SK-N-SH (cell line): ENCODE measurements around the gene TCEAL9. TPM values are rescaled to one million over a fixed set of nuclear protein-coding genes. Genes with fewer than 3 reads are reported as not detected.

ENCODE experiments used
- CTCF ChIA-PET: fragments of 300-600, 350-600 bp; formaldehyde crosslinking; extraction: SDS; loops from one replicate; lab custom pipeline; 2021; lab: Yijun Ruan, JAX
- POLR2A ChIA-PET: fragments of 350-600 bp; sonication (Branson Sonifier 250); formaldehyde crosslinking; extraction: SDS; loops from one replicate; lab custom pipeline; 2020; ENCODE audit warnings: antibody characterized with exemption, inconsistent platforms; lab: Yijun Ruan, JAX
- DNase-seq: peaks from one replicate; pipeline ENCODE4 v3.0.0; 2012
- H2AFZ ChIP-seq: fragments of 200-600 bp; sonication (generic); 2 replicates; pipeline ENCODE4 v1.8.1; 2016; ENCODE audit warnings: antibody characterized with exemption, mild to moderate bottlenecking, low read depth
- H3F3A ChIP-seq: fragments of 200-600 bp; sonication (generic); replicated peaks from 2 replicates; pipeline ENCODE3; 2016; ENCODE audit warnings: antibody characterized with exemption, mild to moderate bottlenecking; ENCODE audit not compliant: insufficient read depth
- H3K27ac ChIP-seq, 2 experiments: fragments of 200-500 bp in 1 of 2; fragments of 200-600 bp in 1 of 2; sonication (Bioruptor generic) in 1 of 2; sonication (generic), shearing (Covaris generic) in 1 of 2; 2 replicates each; pipeline versions ENCODE4 v1.5.1 to v1.6.1; 2014 to 2016; ENCODE audit warnings: low read depth in 2 of 2, inconsistent platforms in 1 of 2, low read length in 1 of 2, mild to moderate bottlenecking in 1 of 2, mixed read lengths in 1 of 2
- H3K27me3 ChIP-seq: fragments of 200-600 bp; sonication (generic), shearing (Covaris generic); 2 replicates; pipeline ENCODE4 v1.6.1; 2016; ENCODE audit warnings: mixed run types; ENCODE audit not compliant: insufficient read depth
- H3K36me3 ChIP-seq, 2 experiments: fragments of 200-500 bp in 1 of 2; fragments of 200-600 bp in 1 of 2; sonication (Bioruptor generic) in 1 of 2; sonication (generic) in 1 of 2; replicated peaks in 1 of 2; 2 replicates each; pipeline versions ENCODE3 to v1.5.1; 2014 to 2016; ENCODE audit warnings: low read length in 1 of 2, mild to moderate bottlenecking in 1 of 2; ENCODE audit not compliant: insufficient read depth in 2 of 2, control insufficient read depth in 1 of 2
- H3K4me1 ChIP-seq, 2 experiments: fragments of 200-500 bp in 1 of 2; fragments of 200-600 bp in 1 of 2; sonication (Bioruptor generic) in 1 of 2; sonication (generic), shearing (Covaris generic) in 1 of 2; 2 replicates each; pipeline versions ENCODE4 v1.5.1 to v1.6.1; 2014 to 2016; ENCODE audit warnings: low read depth in 1 of 2, low read length in 1 of 2, mixed run types in 1 of 2; ENCODE audit not compliant: insufficient read depth in 2 of 2, control insufficient read depth in 1 of 2
- H3K4me2 ChIP-seq: fragments of 200-600 bp; sonication (generic), shearing (Covaris generic); 2 replicates; pipeline ENCODE4 v1.6.1; 2017; ENCODE audit warnings: mixed run types
- H3K4me3 ChIP-seq, 2 experiments: fragments of 200-500 bp in 1 of 2; fragments of 200-600 bp in 1 of 2; sonication (Bioruptor generic) in 1 of 2; sonication (generic), shearing (Covaris generic) in 1 of 2; 2 replicates each; pipeline versions ENCODE4 v1.5.1 to v1.8.1; 2014 to 2016; ENCODE audit warnings: low read depth in 2 of 2, inconsistent platforms in 1 of 2, low read length in 1 of 2, mild to moderate bottlenecking in 1 of 2, mixed read lengths in 1 of 2, moderate library complexity in 1 of 2
- H3K79me2 ChIP-seq: fragments of 200-600 bp; sonication (generic); 2 replicates; pipeline ENCODE4 v1.8.1; 2017; ENCODE audit warnings: mild to moderate bottlenecking; ENCODE audit not compliant: insufficient read depth
- H3K9ac ChIP-seq: fragments of 200-600 bp; sonication (generic); 2 replicates; pipeline ENCODE4 v1.6.1; 2017; ENCODE audit warnings: mixed run types
- H3K9me2 ChIP-seq: fragments of 200-600 bp; sonication (generic); 2 replicates; pipeline ENCODE4 v1.6.1; 2017; ENCODE audit warnings: mixed run types
- H3K9me3 ChIP-seq: fragments of 200-600 bp; sonication (generic); 2 replicates; pipeline ENCODE4 v1.6.1; 2017; ENCODE audit warnings: mixed run types, mild to moderate bottlenecking, moderate library complexity
- H4K20me1 ChIP-seq: fragments of 200-600 bp; sonication (generic); 2 replicates; pipeline ENCODE4 v1.6.1; 2017; ENCODE audit warnings: mild to moderate bottlenecking, mixed run types; ENCODE audit not compliant: insufficient read depth
- CHD2 ChIP-seq: fragments of 150-350 bp; IDR thresholded peaks from 2 replicates; pipeline ENCODE4 v1.6.1; 2018; ENCODE audit warnings: low read length; ENCODE audit not compliant: partially characterized antibody
- ELF1 ChIP-seq: IDR thresholded peaks from 2 replicates; pipeline ENCODE4 v1.4.0; 2012
- EP300 ChIP-seq, 2 experiments: IDR thresholded peaks; 2 replicates each; pipeline versions ENCODE4 v1.4.0 to v1.6.1; 2012; ENCODE audit warnings: borderline replicate concordance in 1 of 2, low read depth in 1 of 2, low read length in 1 of 2
- FOSL2 ChIP-seq: IDR thresholded peaks from 2 replicates; pipeline ENCODE4 v1.4.0; 2012; ENCODE audit warnings: low read depth, mild to moderate bottlenecking, moderate library complexity, borderline replicate concordance
- GABPA ChIP-seq: IDR thresholded peaks from 2 replicates; pipeline ENCODE4 v1.4.0; 2012; ENCODE audit warnings: low read depth, mild to moderate bottlenecking
- GATA2 ChIP-seq: sonication (generic); formaldehyde crosslinking; IDR thresholded peaks from 2 replicates; pipeline ENCODE4 v1.5.0; 2020; ENCODE audit warnings: mild to moderate bottlenecking, missing genetic modification reagents
- MXI1 ChIP-seq: IDR thresholded peaks from 2 replicates; pipeline ENCODE4 v1.6.1; 2012; ENCODE audit warnings: mild to moderate bottlenecking, low read depth, low read length, improper control_type of control experiment
- NFIC ChIP-seq: IDR thresholded peaks from 2 replicates; pipeline ENCODE4 v1.4.0; 2012; ENCODE audit warnings: borderline replicate concordance
- POLR2AphosphoS5 ChIP-seq: IDR thresholded peaks from 2 replicates; pipeline ENCODE4 v1.6.1; 2012; ENCODE audit warnings: low read depth, low read length
- RCOR1 ChIP-seq: fragments of 150-350 bp; IDR thresholded peaks from 2 replicates; pipeline ENCODE4 v1.6.1; 2017; ENCODE audit warnings: antibody characterized with exemption, low read length
- RFX5 ChIP-seq: IDR thresholded peaks from 2 replicates; pipeline ENCODE4 v1.6.1; 2012; ENCODE audit warnings: mild to moderate bottlenecking, improper control_type of control experiment, low read length
- SMC3 ChIP-seq: IDR thresholded peaks from 2 replicates; pipeline ENCODE4 v1.6.1; 2012; ENCODE audit warnings: low read depth, low read length, improper control_type of control experiment
- TAF1 ChIP-seq: IDR thresholded peaks from 2 replicates; pipeline ENCODE4 v1.6.1; 2012; ENCODE audit warnings: low read depth, mild to moderate bottlenecking, low read length, moderate library complexity, borderline replicate concordance
- WGBS: methylation state at CpG from one replicate; pipeline ENCODE4 v1.1.6; 2017; ENCODE audit warnings: low lambda C conversion rate; 5-methylcytosine and 5-hydroxymethylcytosine counted together
- polyA plus RNA-seq, 3 experiments: library from polyadenylated mRNA; depleted of rRNA; stranded (reverse); fragments of >200 nt; gene quantifications; 2 replicates each; pipeline ENCODE4 v1.2.3, GENCODE V29; 2012
- TF ChIP-seq, protein P1 (sequence below): IDR thresholded peaks from 2 replicates; pipeline ENCODE4 v1.6.1; 2012; ENCODE audit warnings: mild to moderate bottlenecking, low read depth, low read length, moderate library complexity
- TF ChIP-seq, protein P2 (sequence below): IDR thresholded peaks from 2 replicates; pipeline ENCODE4 v1.4.0; 2012; ENCODE audit warnings: low read depth

TCEAL9 gene
- polyA plus RNA-seq, 1 of the 3 experiments (the other 2 are of a cell fraction) = 27.7 TPM

GRCh38 chrX:103400931-103401330, 44.6 kb downstream of the TCEAL9 start:
- 50% methylated on average over 1 of the region's 1 CpG for WGBS
- Histone ChIP-seq H3K27me3 (no peaks in the 10 kb centered on the region; the same call in 1 of the 2 replicates), H3K36me3 (no peaks in the 10 kb centered on the region), H3K79me2 (no peaks in the 10 kb centered on the region), H3K4me2 (no peak overlapping the region), H4K20me1 (no peaks in the 10 kb centered on the region), H3K4me3 (no peak overlapping the region), H3K9ac (no peak overlapping the region), H3K27ac (no peak overlapping the region), H3K4me1 (peaks cover 0 to 5% of the 10 kb centered on the region in 2 experiments; a peak in 2 of 4 replicates), H3K9me3 (no peaks in the 10 kb centered on the region), H2AFZ (no peak overlapping the region), H3F3A (no peaks in the 10 kb centered on the region)
- ChIA-PET POLR2A (no interaction called here), CTCF (no interaction called here)
- DNase-seq = no peak
- no peak for TF ChIP-seq SMC3
- TF ChIP-seq RFX5 = no peak
- TF ChIP-seq NFIC = no peak
- TF ChIP-seq TAF1 = no peak
- no peak for TF ChIP-seq RCOR1
- TF ChIP-seq, all 33 proteins: peak for 0
- no peaks in the 10 kb centered on the region for H3K9me2 ChIP-seq

- DNase-seq = peak; percentile 62
- Histone ChIP-seq H3F3A (no peaks in the 10 kb centered on the region), H3K4me1 (peaks cover 0 to 5% of the 10 kb centered on the region in 2 experiments; a peak in 2 of 4 replicates), H3K9me3 (no peaks in the 10 kb centered on the region), H3K9ac (peak overlapping the region; percentile 89), H3K27ac (peak overlapping the region; percentile 16 to 60; a peak in 3 of 4 replicates), H3K36me3 (no peaks in the 10 kb centered on the region), H3K27me3 (no peaks in the 10 kb centered on the region; the same call in 1 of the 2 replicates), H3K9me2 (no peaks in the 10 kb centered on the region), H2AFZ (peak overlapping the region; percentile 76), H4K20me1 (no peaks in the 10 kb centered on the region), H3K4me3 (peak overlapping the region; percentile 63 to 65), H3K79me2 (no peaks in the 10 kb centered on the region), H3K4me2 (peak overlapping the region; percentile 79)
- 3% methylated on average over 16 of the region's 19 CpGs for WGBS
- CTCF ChIA-PET = interaction anchor here (1.1 to 1.2 kb wide), 2 partner anchors 60 to 75 kb away, joined by 3 to 4 read pairs; no protein-coding TSS in a partner anchor
- no peak for TF ChIP-seq SMC3
- peak; percentile 56; the same call in 1 of the 2 replicates for TF ChIP-seq ELF1
- TF ChIP-seq RCOR1 = peak; percentile 39; the same call in 1 of the 2 replicates
- TF ChIP-seq, protein P1, sequence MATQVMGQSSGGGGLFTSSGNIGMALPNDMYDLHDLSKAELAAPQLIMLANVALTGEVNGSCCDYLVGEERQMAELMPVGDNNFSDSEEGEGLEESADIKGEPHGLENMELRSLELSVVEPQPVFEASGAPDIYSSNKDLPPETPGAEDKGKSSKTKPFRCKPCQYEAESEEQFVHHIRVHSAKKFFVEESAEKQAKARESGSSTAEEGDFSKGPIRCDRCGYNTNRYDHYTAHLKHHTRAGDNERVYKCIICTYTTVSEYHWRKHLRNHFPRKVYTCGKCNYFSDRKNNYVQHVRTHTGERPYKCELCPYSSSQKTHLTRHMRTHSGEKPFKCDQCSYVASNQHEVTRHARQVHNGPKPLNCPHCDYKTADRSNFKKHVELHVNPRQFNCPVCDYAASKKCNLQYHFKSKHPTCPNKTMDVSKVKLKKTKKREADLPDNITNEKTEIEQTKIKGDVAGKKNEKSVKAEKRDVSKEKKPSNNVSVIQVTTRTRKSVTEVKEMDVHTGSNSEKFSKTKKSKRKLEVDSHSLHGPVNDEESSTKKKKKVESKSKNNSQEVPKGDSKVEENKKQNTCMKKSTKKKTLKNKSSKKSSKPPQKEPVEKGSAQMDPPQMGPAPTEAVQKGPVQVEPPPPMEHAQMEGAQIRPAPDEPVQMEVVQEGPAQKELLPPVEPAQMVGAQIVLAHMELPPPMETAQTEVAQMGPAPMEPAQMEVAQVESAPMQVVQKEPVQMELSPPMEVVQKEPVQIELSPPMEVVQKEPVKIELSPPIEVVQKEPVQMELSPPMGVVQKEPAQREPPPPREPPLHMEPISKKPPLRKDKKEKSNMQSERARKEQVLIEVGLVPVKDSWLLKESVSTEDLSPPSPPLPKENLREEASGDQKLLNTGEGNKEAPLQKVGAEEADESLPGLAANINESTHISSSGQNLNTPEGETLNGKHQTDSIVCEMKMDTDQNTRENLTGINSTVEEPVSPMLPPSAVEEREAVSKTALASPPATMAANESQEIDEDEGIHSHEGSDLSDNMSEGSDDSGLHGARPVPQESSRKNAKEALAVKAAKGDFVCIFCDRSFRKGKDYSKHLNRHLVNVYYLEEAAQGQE = no peak
- peak; percentile 28; the same call in 1 of the 2 replicates for TF ChIP-seq POLR2AphosphoS5
- TF ChIP-seq CHD2 = no peak
- TF ChIP-seq FOSL2 = no peak
- TF ChIP-seq, protein P2, sequence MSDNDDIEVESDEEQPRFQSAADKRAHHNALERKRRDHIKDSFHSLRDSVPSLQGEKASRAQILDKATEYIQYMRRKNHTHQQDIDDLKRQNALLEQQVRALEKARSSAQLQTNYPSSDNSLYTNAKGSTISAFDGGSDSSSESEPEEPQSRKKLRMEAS = peak; percentile 59
- TF ChIP-seq GATA2 (CRISPR knock-in tag) = no peak
- TF ChIP-seq EP300 (IDR thresholded peaks at IDR 0.05; ENCODE audit: borderline replicate concordance in 1 of 2, low read depth in 1 of 2, low read length in 1 of 2) = no peak
- peak; percentile 31; the same call in 1 of the 2 replicates for TF ChIP-seq GABPA
- TF ChIP-seq MXI1 = peak; percentile 79
- TF ChIP-seq TAF1 = 0 out of 2 replicates have a peak, but pooled peaks have one; percentile 22
- POLR2A ChIA-PET = no interaction called here
Observed at GRCh38 chrX:103404231-103405008, 48.1 kb downstream of the TCEAL9 start.
